Psoas muscle (tissue), 8 donors: Measurements from ENCODE around the gene FGR. TPM values are rescaled to one million over a fixed set of nuclear protein-coding genes. Genes with fewer than 3 reads are reported as not detected.

Experiments
- ATAC-seq, 4 donors: fragments of 200-7000 bp; cut with Tn5 transposase; one replicate each; pipeline ENCODE4 v1.9.1; 2020; ENCODE audit warnings: moderate library complexity in 3 of 4, mild to moderate bottlenecking in 2 of 4
- DNase-seq, 2 donors: peaks; one replicate each; pipeline ENCODE4 v3.0.0-alpha.2; 2020
- H3K27ac ChIP-seq: fragments of 200-600 bp; one replicate; pipeline ENCODE4 v1.8.0; 2022
- H3K27me3 ChIP-seq, 3 donors: fragments of 200-600 bp in 1 of 3; one replicate each; pipeline versions ENCODE4 v1.6.1 to v1.8.0; 2013 to 2022; ENCODE audit warnings: low read length in 2 of 3, mild to moderate bottlenecking in 2 of 3, moderate library complexity in 1 of 3; ENCODE audit not compliant: insufficient read depth in 3 of 3
- H3K36me3 ChIP-seq, 2 donors: fragments of 200-600 bp in 1 of 2; one replicate each; pipeline versions ENCODE4 v1.6.1 to v1.8.0; 2013 to 2022; ENCODE audit warnings: low read depth in 1 of 2, mild to moderate bottlenecking in 1 of 2, moderate library complexity in 1 of 2; ENCODE audit not compliant: insufficient read depth in 1 of 2
- H3K4me1 ChIP-seq: fragments of 200-600 bp; one replicate; pipeline ENCODE4 v1.8.0; 2022
- H3K4me3 ChIP-seq: fragments of 200-600 bp; one replicate; pipeline ENCODE4 v1.8.0; 2022; ENCODE audit warnings: mild to moderate bottlenecking
- H3K9me3 ChIP-seq: fragments of 200-600 bp; one replicate; pipeline ENCODE4 v1.8.0; 2022
- CTCF ChIP-seq: fragments of 200-600 bp; IDR thresholded peaks from one replicate; pipeline ENCODE4 v1.8.0; 2022; ENCODE audit warnings: antibody characterized with exemption
- WGBS, 3 donors: extraction: QIAGEN DNeasy Blood & Tissue Kit; methylation state at CpG; one replicate each; pipeline versions ENCODE4 v1.1.6 to v1.1.7; 2013; 5-methylcytosine and 5-hydroxymethylcytosine counted together
- intact Hi-C, 2 donors: fragments of 100-400 bp; cut with DNase I; formaldehyde crosslinking; loops; one replicate each; pipeline versions ENCODE4 v1.11.0 to v1.14.2; 2022
- polyA plus RNA-seq, 3 donors: library from polyadenylated mRNA; stranded (reverse); fragments of 200-250 nt; gene quantifications; one replicate each; pipeline ENCODE4 v1.2.3, GENCODE V29; 2013
- total RNA-seq, 4 donors: library from RNA; stranded (reverse); fragmentation: NEBNext Ultra II Directional in 2 of 4; extraction: Animal tissue kit (Norgen Biotek cat#: 25700) in 2 of 4; gene quantifications; one replicate each; pipeline versions ENCODE4 v1.2.1 to v1.2.4, GENCODE V29; 2021 to 2023
- donor health status: healthy with polysubstance abuse.
- donor health status: DM: no; HTN: no; CAD: no; lungs with moderate emphysema.
- donor health status: Bipolar disorder and iron deficiency.
- donor health status: healthy.
- donor health status: DM: yes; HTN: yes; CAD: no.
- donor health status: DM: no; HTN: no; CAD: no.
- donor health status: DM: no; HTN: no; CAD: no.
- donor health status: DM: yes; HTN: yes; CAD: no.

FGR gene
- total and polyA plus RNA-seq, 7 donors, result 1.3 to 3.8 (median 2.8) TPM

GRCh38 chr1:27603309-27603680 lies 31.7 kb downstream of the FGR start:
- ATAC-seq (peak in 3 of 4 donors; percentile 4 to 31 (median 9)), DNase-seq (peak; percentile 57 to 79)
- intact Hi-C loops, result loop anchor here (2.0 to 5.0 kb wide), 4 partner anchors 46 to 202 kb away; no protein-coding TSS in a partner anchor
- no peak for TF ChIP-seq CTCF
- Histone ChIP-seq H3K9me3 (no peaks in the 10 kb centered on the region), H3K27me3 (no peaks in the 10 kb centered on the region), H3K4me1 (peaks cover 29% of the 10 kb centered on the region), H3K4me3 (peak overlapping the region; percentile 99), H3K36me3 (no peaks in the 10 kb centered on the region), H3K27ac (peak overlapping the region; percentile 99)
- 1% methylated on average over 27 to 43 of the region's 43 CpGs for WGBS, 3 donors

GRCh38 chr1:27602462-27603308 lies 32.3 kb downstream of the FGR start:
- TF ChIP-seq CTCF, result no peak
- H3K27ac ChIP-seq, result peak overlapping the region; percentile 99
- peak; percentile 78 to 86 for DNase-seq
- H3K4me1 ChIP-seq, result peaks cover 36% of the 10 kb centered on the region
- peak; percentile 17 to 54 (median 46) for ATAC-seq
- no peaks in the 10 kb centered on the region for H3K9me3 ChIP-seq
- intact Hi-C loops, result loop anchor here (2.0 to 5.0 kb wide), 4 partner anchors 45 to 202 kb away; no protein-coding TSS in a partner anchor
- peak overlapping the region; percentile 99 for H3K4me3 ChIP-seq
- no peaks in the 10 kb centered on the region for H3K36me3 ChIP-seq
- H3K27me3 ChIP-seq, result no peaks in the 10 kb centered on the region
- 1% methylated on average over 17 to 52 of the region's 54 CpGs for WGBS, 3 donors

GRCh38 chr1:27601771-27602461 lies 33.1 kb downstream of the FGR start:
- Histone ChIP-seq H3K27ac (peak overlapping the region; percentile 99), H3K27me3 (no peaks in the 10 kb centered on the region), H3K4me1 (peaks cover 42% of the 10 kb centered on the region), H3K9me3 (no peaks in the 10 kb centered on the region), H3K36me3 (no peaks in the 10 kb centered on the region), H3K4me3 (peak overlapping the region; percentile 99)
- intact Hi-C loops, result loop anchor here (2.0 to 5.0 kb wide), 5 partner anchors 33 to 201 kb away; no protein-coding TSS in a partner anchor
- ATAC-seq, result peak; percentile 56 to 67 (median 60)
- 2 to 8% (median 5%) methylated on average over 13 to 23 of the region's 23 CpGs for WGBS, 3 donors
- peak; percentile 64 to 86 for DNase-seq
- no peak for TF ChIP-seq CTCF

- Histone ChIP-seq H3K4me3 (peak overlapping the region; percentile 99), H3K9me3 (no peaks in the 10 kb centered on the region), H3K27me3 (no peaks in the 10 kb centered on the region), H3K36me3 (no peaks in the 10 kb centered on the region), H3K27ac (peak overlapping the region; percentile 99), H3K4me1 (peaks cover 48% of the 10 kb centered on the region)
- DNase-seq (no peak), ATAC-seq (no peak)
- intact Hi-C loops, result loop anchor here (2.0 to 5.0 kb wide), 2 partner anchors 33 to 44 kb away; no protein-coding TSS in a partner anchor
- TF ChIP-seq CTCF, result no peak
These were observed 33.6 kb downstream of the FGR start for GRCh38 chr1:27601321-27601770.
